A549 (cell line): Measurements from ENCODE around the gene PCYT2. TPM values are rescaled to one million over a fixed set of nuclear protein-coding genes. Genes with fewer than 3 reads are reported as not detected.

ENCODE experiments used
- ATAC-seq, 2 experiments: fragments of 200-7000 bp in 1 of 2; fragments of >200 bp in 1 of 2; cut with Nextera tagmentation in 1 of 2; cut with Tn5 transposase in 1 of 2; 3 replicates each; pipeline versions ENCODE4 v1.8.0 to v1.9.1; 2018 to 2020; ENCODE audit warnings: mild to moderate bottlenecking in 1 of 2, moderate library complexity in 1 of 2
- CTCF ChIA-PET: fragments of 300-600 bp; sonication (Branson Sonifier 250); formaldehyde crosslinking; extraction: SDS; loops from one replicate; lab custom pipeline; 2021; ENCODE audit warnings: antibody characterized with exemption, inconsistent platforms; lab: Yijun Ruan, JAX
- POLR2A ChIA-PET: fragments of 350-600 bp; formaldehyde crosslinking; extraction: SDS; loops from one replicate; lab custom pipeline; 2021; ENCODE audit warnings: antibody characterized with exemption, inconsistent platforms; lab: Yijun Ruan, JAX
- DNase-seq, 2 experiments: peaks; one replicate each; pipeline versions ENCODE4 v3.0.0 to v3.0.0-alpha.2; 2011 to 2016; ENCODE audit warnings: low read depth in 1 of 2, low spot score in 1 of 2
- FAIRE-seq: peaks from 2 replicates; lab custom pipeline; 2011; peaks lifted over from hg19 to GRCh38; lab: Jason Lieb, UNC
- H3K27ac ChIP-seq, 2 experiments: fragments of >200 bp; sonication (Bioruptor Twin); formaldehyde crosslinking; 3 replicates each; pipeline ENCODE4 v1.5.1; 2016 to 2017
- H3K4me1 ChIP-seq: fragments of >200 bp; sonication (Bioruptor Twin); formaldehyde crosslinking; 3 replicates; pipeline ENCODE4 v1.6.1; 2016
- H3K4me2 ChIP-seq: fragments of >200 bp; sonication (Bioruptor Twin); formaldehyde crosslinking; 3 replicates; pipeline ENCODE4 v1.6.1; 2016
- H3K4me3 ChIP-seq: fragments of >200 bp; sonication (Bioruptor Twin); formaldehyde crosslinking; 3 replicates; pipeline ENCODE4 v1.5.1; 2016
- H3K9me3 ChIP-seq: fragments of >200 bp; sonication (Bioruptor Twin); formaldehyde crosslinking; 3 replicates; pipeline ENCODE4 v1.6.1; 2016
- CBX2 ChIP-seq: fragments of 200-600 bp; sonication (generic); IDR thresholded peaks from 2 replicates; pipeline ENCODE4 v1.6.1; 2016; ENCODE audit warnings: low read depth, mild to moderate bottlenecking, borderline replicate concordance
- CHD4 ChIP-seq: fragments of 200-600 bp; sonication (generic); IDR thresholded peaks from 2 replicates; pipeline ENCODE4 v1.6.1; 2016; ENCODE audit warnings: antibody characterized with exemption, mild to moderate bottlenecking, borderline replicate concordance
- EP300 ChIP-seq, 2 experiments: fragments of >200 bp; sonication (Bioruptor Twin); formaldehyde crosslinking; IDR thresholded peaks; 2 replicates in 1 of 2; 3 replicates in 1 of 2; pipeline ENCODE4 v1.6.1; 2016 to 2017
- FOSL2 ChIP-seq, 2 experiments: fragments of 450-650 bp in 1 of 2; fragments of >200 bp in 1 of 2; sonication (Bioruptor Twin) in 1 of 2; formaldehyde crosslinking; IDR thresholded peaks; 2 replicates each; pipeline versions ENCODE4 v1.5.0 to v1.6.1; 2016 to 2020; ENCODE audit warnings: mild to moderate bottlenecking in 1 of 2, moderate library complexity in 1 of 2
- FOXS1 ChIP-seq: fragments of 250-450 bp; sonication (Bioruptor Pico); IDR thresholded peaks from 2 replicates; pipeline ENCODE4 v1.5.0; 2020; ENCODE audit warnings: mild to moderate bottlenecking, moderate library complexity
- HDAC2 ChIP-seq: fragments of 200-600 bp; sonication (generic); IDR thresholded peaks from 2 replicates; pipeline ENCODE4 v1.6.1; 2016
- HOXA7 ChIP-seq: fragments of 250-450 bp; sonication (Bioruptor Pico); IDR thresholded peaks from 2 replicates; pipeline ENCODE4 v1.5.0; 2020; ENCODE audit warnings: mild to moderate bottlenecking, moderate library complexity
- KDM5A ChIP-seq: fragments of 200-600 bp; sonication (generic); IDR thresholded peaks from 2 replicates; pipeline ENCODE4 v1.6.1; 2016; ENCODE audit warnings: antibody characterized with exemption, mild to moderate bottlenecking
- MAZ ChIP-seq: fragments of 150-350 bp; IDR thresholded peaks from 2 replicates; pipeline ENCODE4 v1.6.1; 2014; ENCODE audit warnings: antibody characterized with exemption, low read depth, low read length, borderline replicate concordance
- MYC ChIP-seq: IDR thresholded peaks from 2 replicates; pipeline ENCODE4 v1.6.1; 2012; ENCODE audit warnings: mild to moderate bottlenecking, inconsistent platforms, low read length, improper control_type of control experiment, borderline replicate concordance
- POLR2AphosphoS2 ChIP-seq: conservative IDR thresholded peaks from 2 replicates; pipeline ENCODE4 v1.6.1; 2012; ENCODE audit warnings: low read length, improper control_type of control experiment, inconsistent platforms
- SMC3 ChIP-seq: fragments of >200 bp; sonication (Bioruptor Twin); formaldehyde crosslinking; IDR thresholded peaks from 3 replicates; pipeline ENCODE4 v1.6.1; 2018; ENCODE audit warnings: inconsistent platforms
- SREBF2 ChIP-seq: fragments of 450-650 bp; IDR thresholded peaks from 2 replicates; pipeline ENCODE4 v1.6.1; 2014; ENCODE audit warnings: mild to moderate bottlenecking, moderate library complexity
- TFCP2L1 ChIP-seq: fragments of 250-450 bp; sonication (Bioruptor Pico); IDR thresholded peaks from 2 replicates; pipeline ENCODE4 v1.5.0; 2021; ENCODE audit warnings: mild to moderate bottlenecking
- ZFP36 ChIP-seq: fragments of 450-650 bp; IDR thresholded peaks from 2 replicates; pipeline ENCODE4 v1.6.1; 2014; ENCODE audit warnings: borderline replicate concordance; ENCODE audit not compliant: partially characterized antibody
- ZNF302 ChIP-seq: fragments of 250-450 bp; sonication (Bioruptor Pico); IDR thresholded peaks from 2 replicates; pipeline ENCODE4 v1.9.0; 2021; ENCODE audit warnings: inconsistent platforms, mild to moderate bottlenecking, moderate library complexity
- WGBS: methylation state at CpG from one replicate; pipeline ENCODE4 v1.1.6; 2017; ENCODE audit errors: missing lambda C conversion rate; 5-methylcytosine and 5-hydroxymethylcytosine counted together
- polyA plus RNA-seq, 4 experiments: library from polyadenylated mRNA; depleted of rRNA in 3 of 4; stranded (reverse); fragments of >200 nt; fragmentation: RNase III in 1 of 4; extraction: RNeasy Plus Mini Kit Qiagen cat#74134 plus additional on column Dnase treatment in 1 of 4; gene quantifications; 2 replicates in 3 of 4; 3 replicates in 1 of 4; pipeline ENCODE4 v1.2.3, GENCODE V29; 2011 to 2017
- TF ChIP-seq, protein P1 (sequence below): fragments of >200 bp; sonication (Bioruptor Twin); formaldehyde crosslinking; IDR thresholded peaks from 2 replicates; pipeline ENCODE4 v1.6.1; 2016
- TF ChIP-seq, protein P2 (sequence below): fragments of 150-350 bp; IDR thresholded peaks from 2 replicates; pipeline ENCODE4 v1.6.1; 2014; ENCODE audit warnings: low read depth, mild to moderate bottlenecking, low read length
- TF ChIP-seq, protein P3 (sequence below): fragments of 200-600 bp; sonication (generic); IDR thresholded peaks from 2 replicates; pipeline ENCODE4 v1.6.1; 2016; ENCODE audit warnings: antibody characterized with exemption, mild to moderate bottlenecking, moderate library complexity
- TF ChIP-seq, protein P4 (sequence below): fragments of 250-450 bp; sonication (Bioruptor Pico); IDR thresholded peaks from 2 replicates; pipeline ENCODE4 v1.5.0; 2020; ENCODE audit warnings: low read depth, mild to moderate bottlenecking, moderate library complexity
- TF ChIP-seq, protein P5 (sequence below): IDR thresholded peaks from 2 replicates; pipeline ENCODE4 v1.6.1; 2012

The PCYT2 gene
- polyA plus RNA-seq, 2 of the 4 experiments (the other 2 are of a cell fraction), result 7.1 to 17.0 TPM

DNA sequence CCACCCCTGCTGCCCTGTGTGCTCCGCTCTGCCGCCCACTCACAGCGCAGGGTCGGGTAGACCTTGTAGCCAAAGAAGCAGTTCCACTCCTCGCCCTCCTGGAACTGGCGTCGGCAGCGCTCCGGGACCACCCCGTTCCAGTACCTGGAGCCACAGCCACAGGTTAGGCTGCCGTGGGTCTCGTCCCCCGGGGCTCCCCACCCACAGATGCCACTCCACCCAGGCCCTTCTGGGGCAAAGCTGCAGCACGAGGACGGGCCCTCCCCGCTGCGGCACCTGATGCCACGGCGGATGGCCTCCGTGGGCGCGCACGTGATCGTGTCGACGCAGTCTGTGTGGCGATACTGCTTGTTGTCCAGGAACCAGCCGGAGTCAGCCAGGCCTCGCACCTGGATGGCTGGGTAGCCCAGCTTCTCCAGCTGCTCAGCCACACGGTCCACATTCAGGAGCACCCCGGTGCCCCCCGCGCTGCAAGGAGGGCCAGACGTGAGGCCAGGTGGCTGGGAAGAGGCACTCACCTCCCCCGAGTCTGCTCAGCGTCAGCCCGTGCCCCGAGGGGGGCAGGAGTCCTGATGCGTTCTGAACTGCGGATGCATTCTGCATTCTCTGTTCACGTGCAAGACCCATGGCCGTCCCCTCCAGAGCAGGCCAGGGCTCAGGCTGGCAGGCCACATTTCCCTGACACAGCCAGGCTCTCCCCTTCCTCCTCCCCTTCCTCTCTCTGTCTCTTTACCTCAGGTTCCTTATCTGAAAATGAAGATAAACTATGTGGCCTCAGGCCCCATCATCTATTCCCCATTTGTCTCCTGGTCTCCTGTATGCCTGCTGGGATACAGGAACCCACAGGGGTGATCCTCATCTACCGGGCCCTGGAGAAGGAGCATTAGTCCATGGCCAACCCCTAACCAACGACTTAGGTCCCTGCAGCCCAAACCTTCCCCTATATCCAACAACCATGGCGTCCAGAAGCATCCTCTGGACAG, 45.7 kb upstream of the PCYT2 start (continued):
- TF ChIP-seq MYC (no peak), ZNF302 (CRISPR knock-in tag) (no peak), SMC3 (no peak)

DNA sequence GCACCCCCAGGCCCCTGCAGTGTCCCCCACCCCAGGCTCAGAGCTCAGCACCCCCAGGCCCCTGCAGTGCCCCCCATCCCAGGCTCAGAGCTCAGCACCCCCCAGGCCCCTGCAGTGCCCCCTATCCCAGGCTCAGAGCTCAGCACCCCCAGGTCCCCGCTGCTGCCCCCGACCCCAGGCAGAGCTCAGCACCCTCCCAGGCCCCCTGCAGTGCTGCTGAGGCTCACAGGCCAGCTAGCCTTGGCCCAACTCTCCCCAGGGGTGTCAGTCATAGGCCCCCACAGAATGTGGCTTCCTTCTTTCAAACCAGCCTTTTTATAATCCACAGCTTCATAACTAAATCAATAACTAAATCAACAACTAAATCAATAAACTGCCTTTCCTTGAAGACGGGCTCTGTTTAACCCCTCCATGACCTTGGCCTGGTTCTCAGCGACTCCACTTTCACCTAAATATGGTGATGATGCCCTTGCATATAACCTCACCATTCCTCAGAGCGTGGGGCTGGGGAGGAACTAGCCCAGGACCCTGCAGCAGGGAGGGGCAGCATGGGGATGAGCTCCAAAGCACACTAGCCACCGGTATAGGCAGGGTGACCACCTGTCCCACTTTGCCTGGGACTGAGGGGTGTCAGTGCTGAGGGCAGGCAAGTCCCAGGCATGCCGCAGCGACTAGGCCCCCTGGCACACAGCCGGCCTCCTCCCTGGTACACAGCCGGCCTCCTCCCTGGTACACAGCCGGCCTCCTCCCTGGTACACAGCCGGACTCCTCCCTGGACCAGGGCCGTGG, 44.8 kb upstream of the PCYT2 start:
- peaks cover 15% of the 10 kb centered on the region; the same call in 1 of the 3 replicates for H3K4me1 ChIP-seq
- peak overlapping the region in 1 of 2 experiments; percentile 8; a peak in 1 of 6 replicates for H3K27ac ChIP-seq
- WGBS, result 73% methylated on average over 8 of the region's 13 CpGs
- no peak for DNase-seq
- no peak overlapping the region for H3K4me3 ChIP-seq
- ChIA-PET CTCF (interaction anchor here (0.6 to 17.3 kb wide), 12 partner anchors 13 to 250 kb away, joined by 3 to 170 read pairs (median 3); partner anchors contain the start of genes CENPX, DCXR, LRRC45 and MAFG), POLR2A (interaction anchor here (1.2 kb wide), 1 partner anchor 66 kb away, joined by 4 read pairs; the partner anchor contains the start of gene CENPX)
- H3K9me3 ChIP-seq, result no peaks in the 10 kb centered on the region; the same call in 2 of the 3 replicates
- no peak for FAIRE-seq
- ATAC-seq, result no peak
- H3K4me2 ChIP-seq, result no peak overlapping the region
- TF ChIP-seq, protein P1, sequence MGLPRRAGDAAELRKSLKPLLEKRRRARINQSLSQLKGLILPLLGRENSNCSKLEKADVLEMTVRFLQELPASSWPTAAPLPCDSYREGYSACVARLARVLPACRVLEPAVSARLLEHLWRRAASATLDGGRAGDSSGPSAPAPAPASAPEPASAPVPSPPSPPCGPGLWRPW, result no peak
- TF ChIP-seq ZFP36, result no peak
- no peak for TF ChIP-seq EP300 (IDR thresholded peaks at IDR 0.05)
- TF ChIP-seq, protein P2, sequence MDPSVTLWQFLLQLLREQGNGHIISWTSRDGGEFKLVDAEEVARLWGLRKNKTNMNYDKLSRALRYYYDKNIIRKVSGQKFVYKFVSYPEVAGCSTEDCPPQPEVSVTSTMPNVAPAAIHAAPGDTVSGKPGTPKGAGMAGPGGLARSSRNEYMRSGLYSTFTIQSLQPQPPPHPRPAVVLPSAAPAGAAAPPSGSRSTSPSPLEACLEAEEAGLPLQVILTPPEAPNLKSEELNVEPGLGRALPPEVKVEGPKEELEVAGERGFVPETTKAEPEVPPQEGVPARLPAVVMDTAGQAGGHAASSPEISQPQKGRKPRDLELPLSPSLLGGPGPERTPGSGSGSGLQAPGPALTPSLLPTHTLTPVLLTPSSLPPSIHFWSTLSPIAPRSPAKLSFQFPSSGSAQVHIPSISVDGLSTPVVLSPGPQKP, result no peak
- TF ChIP-seq KDM5A, result no peak
- no peak for TF ChIP-seq CHD4
- no peak for TF ChIP-seq FOSL2 (IDR thresholded peaks at IDR 0.05)
- no peak for TF ChIP-seq FOSL2 (CRISPR knock-in tag; IDR thresholded peaks at IDR 0.05)
- no peak for TF ChIP-seq CBX2
- TF ChIP-seq, protein P3, sequence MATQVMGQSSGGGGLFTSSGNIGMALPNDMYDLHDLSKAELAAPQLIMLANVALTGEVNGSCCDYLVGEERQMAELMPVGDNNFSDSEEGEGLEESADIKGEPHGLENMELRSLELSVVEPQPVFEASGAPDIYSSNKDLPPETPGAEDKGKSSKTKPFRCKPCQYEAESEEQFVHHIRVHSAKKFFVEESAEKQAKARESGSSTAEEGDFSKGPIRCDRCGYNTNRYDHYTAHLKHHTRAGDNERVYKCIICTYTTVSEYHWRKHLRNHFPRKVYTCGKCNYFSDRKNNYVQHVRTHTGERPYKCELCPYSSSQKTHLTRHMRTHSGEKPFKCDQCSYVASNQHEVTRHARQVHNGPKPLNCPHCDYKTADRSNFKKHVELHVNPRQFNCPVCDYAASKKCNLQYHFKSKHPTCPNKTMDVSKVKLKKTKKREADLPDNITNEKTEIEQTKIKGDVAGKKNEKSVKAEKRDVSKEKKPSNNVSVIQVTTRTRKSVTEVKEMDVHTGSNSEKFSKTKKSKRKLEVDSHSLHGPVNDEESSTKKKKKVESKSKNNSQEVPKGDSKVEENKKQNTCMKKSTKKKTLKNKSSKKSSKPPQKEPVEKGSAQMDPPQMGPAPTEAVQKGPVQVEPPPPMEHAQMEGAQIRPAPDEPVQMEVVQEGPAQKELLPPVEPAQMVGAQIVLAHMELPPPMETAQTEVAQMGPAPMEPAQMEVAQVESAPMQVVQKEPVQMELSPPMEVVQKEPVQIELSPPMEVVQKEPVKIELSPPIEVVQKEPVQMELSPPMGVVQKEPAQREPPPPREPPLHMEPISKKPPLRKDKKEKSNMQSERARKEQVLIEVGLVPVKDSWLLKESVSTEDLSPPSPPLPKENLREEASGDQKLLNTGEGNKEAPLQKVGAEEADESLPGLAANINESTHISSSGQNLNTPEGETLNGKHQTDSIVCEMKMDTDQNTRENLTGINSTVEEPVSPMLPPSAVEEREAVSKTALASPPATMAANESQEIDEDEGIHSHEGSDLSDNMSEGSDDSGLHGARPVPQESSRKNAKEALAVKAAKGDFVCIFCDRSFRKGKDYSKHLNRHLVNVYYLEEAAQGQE, result no peak
- no peak for TF ChIP-seq HDAC2
- TF ChIP-seq, protein P4, sequence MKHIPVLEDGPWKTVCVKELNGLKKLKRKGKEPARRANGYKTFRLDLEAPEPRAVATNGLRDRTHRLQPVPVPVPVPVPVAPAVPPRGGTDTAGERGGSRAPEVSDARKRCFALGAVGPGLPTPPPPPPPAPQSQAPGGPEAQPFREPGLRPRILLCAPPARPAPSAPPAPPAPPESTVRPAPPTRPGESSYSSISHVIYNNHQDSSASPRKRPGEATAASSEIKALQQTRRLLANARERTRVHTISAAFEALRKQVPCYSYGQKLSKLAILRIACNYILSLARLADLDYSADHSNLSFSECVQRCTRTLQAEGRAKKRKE, result no peak
- no peak for TF ChIP-seq POLR2AphosphoS2
- no peak for TF ChIP-seq FOXS1 (CRISPR knock-in tag)
- no peak for TF ChIP-seq HOXA7
- TF ChIP-seq TFCP2L1 (CRISPR knock-in tag), result no peak
- no peak for TF ChIP-seq SREBF2
- no peak for TF ChIP-seq ZNF302 (CRISPR knock-in tag)
- TF ChIP-seq, protein P5, sequence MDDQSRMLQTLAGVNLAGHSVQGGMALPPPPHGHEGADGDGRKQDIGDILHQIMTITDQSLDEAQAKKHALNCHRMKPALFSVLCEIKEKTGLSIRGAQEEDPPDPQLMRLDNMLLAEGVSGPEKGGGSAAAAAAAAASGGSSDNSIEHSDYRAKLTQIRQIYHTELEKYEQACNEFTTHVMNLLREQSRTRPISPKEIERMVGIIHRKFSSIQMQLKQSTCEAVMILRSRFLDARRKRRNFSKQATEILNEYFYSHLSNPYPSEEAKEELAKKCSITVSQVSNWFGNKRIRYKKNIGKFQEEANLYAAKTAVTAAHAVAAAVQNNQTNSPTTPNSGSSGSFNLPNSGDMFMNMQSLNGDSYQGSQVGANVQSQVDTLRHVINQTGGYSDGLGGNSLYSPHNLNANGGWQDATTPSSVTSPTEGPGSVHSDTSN, result no peak
- TF ChIP-seq MAZ, result no peak
